Stimulated activated CD8-positive, alpha-beta memory T cell treated with anti-CD3 and anti-CD28 coated beads, Interleukin-12 subunit alpha, Interleukin-12 subunit beta, amount 100 ng/mL, for 4 hours (primary cell): ENCODE results near the gene ZNF618.
"Not testable (repeated sequence)": the region's sequence is repeated elsewhere in the genome, so short reads cannot be mapped to it uniquely, and the experiment has no call there.

Experiments
- DNase-seq: peaks from one replicate; pipeline ENCODE4 v3.0.0-alpha.2; 2020; ENCODE audit warnings: low read depth

ZNF618 gene

GRCh38 chr9:114039484-114039883 is 163.4 kb downstream of the ZNF618 start:
- no peak for DNase-seq

GRCh38 chr9:114043660-114044059 is 167.6 kb downstream of the ZNF618 start:
- DNase-seq, result not testable (repeated sequence)

- no peak for DNase-seq
Observed at GRCh38 chr9:114046237-114046755, 170.2 kb downstream of the ZNF618 start.

- DNase-seq, result no peak
Observed at GRCh38 chr9:114046875-114047274, 170.8 kb downstream of the ZNF618 start.

GRCh38 chr9:114047717-114048116 is 171.6 kb downstream of the ZNF618 start:
- DNase-seq, result no peak

GRCh38 chr9:114048533-114049415 is 172.7 kb downstream of the ZNF618 start:
- DNase-seq, result no peak

- DNase-seq, result no peak
Observed at GRCh38 chr9:114049441-114050225, 173.5 kb downstream of the ZNF618 start.

- no peak for DNase-seq
Observed at GRCh38 chr9:114050226-114050568, 174.1 kb downstream of the ZNF618 start.

GRCh38 chr9:114050646-114051045 is 174.5 kb downstream of the ZNF618 start:
- no peak for DNase-seq

- no peak for DNase-seq
Observed at GRCh38 chr9:114051281-114051680, 175.2 kb downstream of the ZNF618 start.

- DNase-seq, result no peak
Observed at GRCh38 chr9:114051706-114052105, 175.6 kb downstream of the ZNF618 start.

- no peak for DNase-seq
Observed at GRCh38 chr9:114053246-114054005, 177.3 kb downstream of the ZNF618 start.

- no peak for DNase-seq
Observed at GRCh38 chr9:114054191-114054690, 178.1 kb downstream of the ZNF618 start.

GRCh38 chr9:114055061-114055460 is 179.0 kb downstream of the ZNF618 start:
- DNase-seq, result no peak

- no peak for DNase-seq
Observed at GRCh38 chr9:114055894-114056293, 179.8 kb downstream of the ZNF618 start.

- no peak for DNase-seq
Observed at GRCh38 chr9:114056527-114056926, 180.4 kb downstream of the ZNF618 start.

GRCh38 chr9:114057161-114057885 is 181.2 kb downstream of the ZNF618 start:
- DNase-seq, result no peak

- DNase-seq, result no peak
Observed at GRCh38 chr9:114058688-114059046, 182.6 kb downstream of the ZNF618 start.

GRCh38 chr9:114059047-114059803 is 183.1 kb downstream of the ZNF618 start:
- no peak for DNase-seq

GRCh38 chr9:114060070-114060469 is 184.0 kb downstream of the ZNF618 start:
- DNase-seq, result no peak

- DNase-seq, result no peak
Observed at GRCh38 chr9:114060711-114061110, 184.6 kb downstream of the ZNF618 start.
